Left lobe of liver (tissue), 2 donors: ENCODE measurements around the gene NCOR1. TPM values are rescaled to one million over a fixed set of nuclear protein-coding genes. Genes with fewer than 3 reads are reported as not detected.
A peak's percentile ranks its signal among the peaks of the same experiment; 100 is the strongest.
"Not testable (repeated sequence)": the region's sequence is repeated elsewhere in the genome, so short reads cannot be mapped to it uniquely, and the experiment has no call there.

Experiments
- ATAC-seq: fragments of 200-7000 bp; cut with Tn5 transposase; one replicate; pipeline ENCODE4 v1.9.1; 2020; ENCODE audit warnings: mild to moderate bottlenecking, moderate library complexity
- DNase-seq: peaks from one replicate; pipeline ENCODE4 v3.0.0-alpha.2; 2020; ENCODE audit warnings: low spot score
- total RNA-seq: library from RNA; stranded (reverse); gene quantifications from one replicate; pipeline ENCODE4 v1.2.1, GENCODE V29; 2021
- donor health status: DM: no; HTN: no; CAD: no; lungs with moderate emphysema.
- donor health status: DM: no; HTN: yes; CAD: no.

Gene NCOR1
- total RNA-seq, 1 donor from 2014 or later, result 58.1 TPM

DNA sequence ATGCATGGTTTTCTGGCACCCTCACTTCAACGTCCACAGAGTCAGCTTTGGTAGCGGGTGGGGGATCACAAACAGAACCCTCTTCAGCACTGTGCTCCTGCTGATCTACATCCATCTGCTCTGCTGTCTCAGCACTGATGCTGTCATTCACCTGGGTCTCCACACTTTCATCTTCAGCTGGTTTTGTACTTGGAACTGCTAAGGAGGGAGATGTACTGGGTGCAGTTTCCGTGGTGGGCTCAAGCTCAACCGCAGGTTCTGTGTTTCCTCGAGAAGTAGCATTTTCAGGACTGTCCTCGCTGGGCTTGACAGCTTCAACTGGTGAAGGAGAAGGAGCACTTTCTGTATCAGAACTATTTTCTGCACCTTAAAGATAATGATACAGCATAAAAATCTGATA is 113.9 kb downstream of the NCOR1 start:
- no peak for ATAC-seq
- DNase-seq, result no peak

DNA sequence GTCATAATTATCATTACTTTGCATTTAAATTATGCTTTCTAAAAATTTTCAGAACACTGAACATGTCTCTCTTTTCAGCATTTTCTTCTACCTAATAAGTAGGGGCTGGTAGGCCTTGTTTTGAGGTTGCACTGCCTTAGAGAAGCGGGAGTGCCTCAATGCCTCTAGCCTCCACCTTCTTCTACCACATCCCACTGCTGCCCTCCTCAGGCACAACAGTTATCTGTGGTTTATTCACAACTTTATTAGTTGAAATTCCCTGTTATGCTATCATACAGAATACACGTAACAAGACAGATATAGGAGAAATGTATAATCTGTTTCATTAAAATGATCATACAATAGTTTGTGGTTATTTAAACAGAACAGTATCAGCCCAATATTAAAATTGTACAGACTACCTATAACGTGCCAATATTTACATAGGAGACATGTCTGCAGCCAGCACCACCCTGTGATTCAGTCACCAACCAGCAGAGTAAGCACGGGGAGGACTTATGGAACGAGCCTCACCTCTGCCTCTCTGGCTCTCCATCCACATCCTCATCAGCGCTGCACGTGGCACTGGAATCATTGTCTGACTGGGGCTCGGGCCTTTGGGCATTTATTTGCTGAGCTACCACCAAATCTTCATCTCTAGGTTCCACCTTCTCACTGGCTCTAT is 114.5 kb downstream of the NCOR1 start:
- ATAC-seq, result no peak

DNA sequence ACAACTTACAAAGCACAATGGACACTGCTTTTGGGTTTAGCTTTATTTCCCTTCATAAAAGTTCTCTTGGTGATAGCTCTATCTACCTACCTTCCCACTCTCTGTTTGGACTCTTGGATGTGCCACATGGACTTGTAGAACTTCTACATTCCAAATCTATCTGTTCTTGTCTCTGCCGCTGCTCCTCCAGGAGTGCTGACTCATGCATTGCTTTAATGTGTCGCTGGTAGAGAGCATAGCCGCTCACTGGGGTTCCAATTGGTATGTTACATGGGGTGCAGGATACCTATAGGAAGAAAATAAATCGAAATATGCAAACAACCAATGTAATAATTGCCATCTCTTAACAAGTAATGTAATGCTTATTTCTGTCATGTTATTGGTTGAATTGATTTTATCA is 123.6 kb downstream of the NCOR1 start:
- ATAC-seq (no peak), DNase-seq (no peak)

More for the DNA sequence above, 114.5 kb downstream of the NCOR1 start:
- DNase-seq, result no peak

DNA sequence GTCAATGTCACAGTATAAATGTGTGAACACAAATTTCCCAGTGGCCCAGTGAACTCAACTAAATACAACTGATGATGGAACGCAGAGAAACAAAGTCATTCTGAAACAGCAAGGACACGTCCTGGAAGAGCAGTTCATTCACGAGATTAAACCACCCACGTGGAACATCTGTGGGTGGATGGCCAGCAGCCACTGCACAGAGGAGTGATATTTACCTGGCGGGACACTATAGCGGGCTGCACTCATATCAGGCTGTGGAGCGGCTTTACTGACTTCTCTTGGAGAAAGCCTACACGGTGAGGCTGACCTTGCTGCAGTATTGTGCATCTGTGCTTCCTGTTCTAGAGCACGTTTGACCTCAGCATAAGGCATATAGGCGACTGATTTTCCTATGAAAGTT is 128.4 kb downstream of the NCOR1 start:
- ATAC-seq (no peak), DNase-seq (no peak)

DNA sequence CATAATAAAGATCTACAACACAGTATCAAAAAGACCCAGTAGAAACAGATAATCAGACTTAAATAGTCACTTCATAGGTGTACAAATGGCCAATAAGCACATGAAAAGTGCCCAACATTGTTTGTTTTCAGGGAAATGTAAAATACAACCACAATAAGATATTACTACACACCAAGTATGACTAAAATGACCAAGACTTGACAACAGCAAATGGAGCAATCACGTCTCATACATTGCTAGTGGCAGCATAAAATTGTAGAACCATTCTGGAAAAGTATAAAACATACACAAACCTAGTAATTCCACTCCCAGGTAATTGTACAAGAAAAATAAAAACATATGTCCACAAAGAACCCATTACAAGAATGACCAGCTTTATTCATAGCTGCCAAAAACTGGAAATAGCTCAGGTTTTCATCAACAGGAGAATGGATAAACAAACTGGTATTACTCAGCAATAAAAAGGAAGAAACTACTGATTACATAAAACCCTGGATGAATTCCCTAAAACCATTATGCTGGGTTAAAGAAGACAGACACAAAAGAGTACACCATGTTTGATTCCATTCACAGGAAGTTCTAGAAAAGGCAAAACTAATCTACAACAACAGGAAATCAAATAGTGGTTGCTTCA is 130.2 kb downstream of the NCOR1 start:
- no peak for DNase-seq
- peak; percentile 66 for ATAC-seq

DNA sequence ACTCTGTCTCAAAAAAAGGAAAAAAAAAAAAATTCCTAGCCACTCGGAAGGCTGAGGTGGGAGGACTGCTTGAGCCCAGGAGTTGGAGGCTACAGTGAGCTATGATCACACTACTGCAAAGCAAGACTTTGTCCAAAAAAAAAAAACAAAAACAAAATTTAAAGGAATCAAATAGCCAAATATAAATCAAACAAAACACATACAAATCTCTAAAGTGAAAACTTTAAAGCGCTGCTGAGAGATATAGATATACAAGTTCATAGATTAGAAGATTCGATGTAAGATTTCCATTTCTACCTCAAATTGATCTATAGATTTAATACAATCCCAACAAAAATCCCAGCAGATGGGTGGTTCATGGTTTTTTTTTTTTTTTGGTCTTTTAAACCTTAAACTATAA is 132.1 kb downstream of the NCOR1 start:
- ATAC-seq (no peak), DNase-seq (no peak)

DNA sequence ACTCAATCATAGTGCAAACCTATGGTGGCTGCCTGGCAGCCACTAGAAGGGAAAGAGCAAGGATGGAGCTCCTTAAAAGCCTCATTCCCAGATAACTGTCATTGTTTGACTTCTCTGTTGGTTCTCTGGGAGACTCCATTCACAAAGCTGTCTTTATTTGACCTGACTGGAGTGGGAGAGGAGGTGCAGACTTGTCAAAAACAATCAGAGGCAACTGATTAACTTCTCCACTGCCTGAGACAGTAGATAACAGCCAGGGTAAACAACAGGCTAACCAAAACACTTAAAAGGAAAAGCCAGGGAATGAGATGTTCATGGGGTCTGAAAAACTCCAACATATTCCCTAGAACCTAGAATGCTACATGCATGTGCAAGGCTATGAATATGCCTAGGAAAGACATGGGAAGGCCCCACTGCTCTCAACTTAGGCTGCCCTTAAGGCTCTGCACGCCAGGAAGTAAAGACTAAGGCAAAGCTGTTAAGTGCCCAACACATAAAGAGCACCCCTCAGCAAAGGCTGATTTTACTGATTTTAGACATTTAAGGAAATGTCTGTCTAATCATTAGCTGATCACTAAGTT is 133.7 kb downstream of the NCOR1 start:
- ATAC-seq, result no peak
- DNase-seq, result no peak

DNA sequence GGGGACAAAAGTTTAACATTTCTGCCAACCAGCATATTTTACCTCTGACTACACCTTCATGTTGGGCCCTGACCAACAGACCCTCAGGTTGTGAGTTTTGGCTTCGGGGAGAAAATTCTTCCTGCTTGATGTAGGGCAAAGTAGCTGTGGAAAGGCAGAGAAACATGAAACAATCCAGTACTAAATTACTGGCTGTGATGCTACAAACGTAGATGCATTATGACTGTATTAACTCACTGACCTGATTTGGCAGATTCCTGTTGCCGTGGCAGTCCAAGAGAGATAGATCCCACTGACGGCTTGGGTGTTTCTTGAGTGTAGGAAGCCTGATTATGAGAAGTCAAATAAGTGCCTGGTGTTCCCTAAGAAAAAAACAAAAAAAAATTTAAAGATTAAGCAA is 135.0 kb downstream of the NCOR1 start:
- DNase-seq, result no peak
- no peak for ATAC-seq

DNA sequence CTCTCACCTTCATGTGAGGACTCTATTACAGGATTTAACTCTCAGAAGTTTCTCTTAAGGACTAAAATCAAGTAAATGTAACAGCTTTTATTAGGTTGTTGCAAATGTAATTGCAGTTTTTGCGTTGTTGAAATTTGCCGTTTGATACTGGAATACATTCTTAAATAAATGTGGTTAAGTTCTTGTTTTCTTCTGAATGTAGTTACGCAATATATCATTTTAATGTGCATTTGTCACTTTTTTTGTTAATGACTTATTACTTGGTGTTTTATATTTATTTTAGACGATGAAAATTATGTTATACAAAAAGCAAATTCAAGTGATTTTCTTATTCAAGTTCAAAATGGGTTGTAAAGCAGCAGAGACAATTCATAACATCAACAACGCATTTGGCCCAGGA is 139.4 kb downstream of the NCOR1 start:
- no peak for DNase-seq
- no peak for ATAC-seq

DNA sequence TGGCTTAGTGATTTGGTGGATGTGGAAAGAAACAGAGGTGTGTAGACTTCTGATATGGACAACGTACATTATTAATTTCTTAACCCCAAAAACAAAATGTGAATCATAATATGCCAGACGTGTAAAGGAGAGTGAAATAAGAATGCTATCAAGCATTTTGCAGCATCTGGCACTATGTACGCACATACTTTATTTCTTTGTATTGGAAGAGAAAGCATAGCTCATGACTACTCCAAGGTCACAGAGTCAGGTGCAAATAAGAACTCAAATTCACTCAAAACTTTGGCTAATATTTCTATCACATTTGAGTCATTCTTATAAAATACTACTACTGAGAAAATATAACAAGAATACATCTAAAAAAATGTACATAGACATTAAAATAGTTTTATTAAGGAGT is 140.9 kb downstream of the NCOR1 start:
- DNase-seq, result no peak
- no peak for ATAC-seq

DNA sequence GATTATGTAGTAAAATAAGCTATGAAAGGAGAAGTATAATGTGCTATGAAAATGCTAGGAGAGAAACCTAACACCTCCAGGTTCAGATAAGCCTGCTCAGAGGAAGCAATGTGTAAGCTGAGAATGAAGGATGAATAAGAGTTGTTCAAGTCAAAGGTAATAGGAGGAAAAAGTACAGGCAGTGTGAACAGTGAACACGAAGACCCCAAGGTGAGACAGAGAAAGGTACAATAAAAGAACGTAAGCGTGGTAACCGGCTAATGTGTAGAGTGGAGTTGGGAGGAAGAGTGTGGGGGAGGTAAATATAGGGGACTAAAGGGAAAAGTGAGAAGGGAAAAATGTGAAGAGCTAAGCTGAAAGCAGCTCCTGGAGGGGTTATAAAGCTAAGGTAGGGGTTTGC is 141.5 kb downstream of the NCOR1 start:
- DNase-seq, result no peak
- no peak for ATAC-seq

DNA sequence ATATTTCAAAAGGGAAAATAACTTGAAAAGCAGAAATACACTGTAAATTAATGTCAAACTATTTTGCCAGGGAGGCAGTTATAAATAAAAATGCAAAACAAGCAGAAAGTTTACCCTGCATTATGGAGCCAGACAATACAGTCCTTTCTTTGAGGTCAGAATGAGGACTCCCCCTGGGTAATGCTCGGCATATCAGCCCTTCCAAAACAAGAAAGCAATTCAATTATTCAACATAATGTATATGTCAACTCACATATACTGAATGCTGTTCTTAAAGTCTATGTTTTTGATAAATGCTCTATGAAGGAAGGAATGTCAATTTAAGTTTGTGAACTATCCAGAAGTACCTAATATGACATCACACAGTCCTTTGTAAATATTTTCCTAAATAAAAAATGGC is 143.3 kb downstream of the NCOR1 start:
- DNase-seq (no peak), ATAC-seq (no peak)

DNA sequence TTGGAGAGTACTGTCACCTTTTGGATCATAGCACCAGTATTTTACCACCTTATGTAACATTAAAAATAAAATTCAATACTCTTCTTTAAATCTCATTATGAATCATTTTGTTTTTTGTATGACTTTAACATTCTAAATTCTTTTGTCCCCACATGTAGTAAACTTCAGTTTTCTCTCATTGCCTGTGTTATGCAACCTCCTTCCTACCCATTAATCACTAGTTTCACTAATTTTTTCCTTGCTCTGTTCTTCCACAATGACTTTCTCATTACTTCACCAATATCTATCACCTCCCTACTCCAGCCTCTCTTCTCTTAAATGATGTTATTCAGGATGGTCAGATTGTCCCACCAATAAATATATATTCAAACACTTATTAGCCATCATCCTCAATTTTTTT is 147.0 kb downstream of the NCOR1 start:
- no peak for DNase-seq
- no peak for ATAC-seq

DNA sequence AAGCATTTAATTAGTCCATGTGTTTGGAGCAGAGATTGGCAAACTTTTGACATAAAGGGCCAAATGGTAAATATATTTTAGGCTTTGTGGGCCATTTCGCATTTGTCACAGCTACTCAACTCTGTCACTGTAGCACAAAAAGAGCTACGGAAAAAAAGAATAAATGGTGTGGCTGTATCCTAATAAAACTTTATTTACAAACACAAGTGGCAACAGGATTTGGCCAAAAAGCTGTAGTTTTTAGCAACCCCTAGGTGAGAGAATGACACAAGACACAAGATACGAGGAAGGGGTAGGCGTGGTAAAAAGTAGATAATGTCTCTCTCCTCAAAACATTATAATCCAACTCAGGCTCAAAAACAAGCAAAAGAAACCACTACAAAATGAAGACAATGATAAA is 149.2 kb downstream of the NCOR1 start:
- DNase-seq (no peak), ATAC-seq (no peak)

DNA sequence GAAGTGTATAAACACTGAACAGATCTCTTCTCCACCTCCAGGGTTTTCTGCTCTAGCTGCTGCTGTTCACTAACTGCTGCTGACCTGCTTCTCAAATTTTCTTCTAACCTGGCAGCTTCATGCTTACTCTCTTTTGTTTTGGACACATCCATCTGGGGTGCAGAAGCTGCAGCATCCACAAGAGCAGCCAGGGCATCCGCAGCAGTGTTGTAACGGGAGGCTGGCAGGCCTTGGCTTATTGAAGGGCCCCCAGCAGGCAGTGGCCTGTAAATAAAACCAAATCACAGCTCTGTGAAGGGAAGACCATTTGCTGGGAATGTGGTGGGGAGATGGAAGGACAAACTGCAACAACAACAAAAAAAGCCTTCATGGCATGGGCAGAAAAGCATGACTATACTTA is 153.7 kb downstream of the NCOR1 start:
- no peak for ATAC-seq

DNA sequence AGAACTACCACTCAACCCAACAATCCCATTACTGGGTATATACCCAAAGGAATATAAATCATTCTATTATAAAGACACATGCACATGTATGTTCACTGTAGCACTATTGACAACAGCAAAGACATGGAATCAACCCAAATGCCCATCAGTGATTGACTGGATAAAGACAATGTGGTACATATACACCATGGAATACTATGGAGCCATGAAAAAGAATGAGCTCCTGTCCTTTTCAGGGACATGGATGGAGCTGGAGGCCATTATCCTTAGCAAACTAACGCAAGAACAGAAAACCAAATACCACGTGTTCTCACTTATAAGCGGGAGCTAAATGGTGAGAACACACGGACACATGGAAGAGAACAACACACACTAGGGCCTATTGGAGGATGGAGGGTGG is 160.2 kb downstream of the NCOR1 start:
- DNase-seq, ATAC-seq: not testable (repeated sequence)

More for the DNA sequence above, 153.7 kb downstream of the NCOR1 start:
- DNase-seq, result no peak

DNA sequence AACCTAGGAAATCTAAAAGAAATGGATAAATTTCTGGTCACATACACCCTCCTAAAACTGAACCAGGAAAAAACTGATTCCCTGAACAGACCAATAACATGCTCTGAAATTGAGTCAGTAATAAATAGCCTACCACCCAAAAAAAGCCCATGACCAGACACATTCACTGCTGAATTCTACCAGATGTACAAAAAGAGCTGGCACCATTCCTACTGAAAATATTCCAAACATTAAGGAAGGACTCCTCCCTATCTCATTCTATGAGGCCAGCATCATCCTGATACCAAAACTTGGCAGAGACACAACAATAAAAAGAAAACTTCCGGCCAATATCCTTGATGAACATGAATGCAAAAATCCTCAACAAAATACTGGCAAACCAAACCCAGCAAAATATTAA is 162.8 kb downstream of the NCOR1 start:
- DNase-seq (no peak), ATAC-seq (no peak)

DNA sequence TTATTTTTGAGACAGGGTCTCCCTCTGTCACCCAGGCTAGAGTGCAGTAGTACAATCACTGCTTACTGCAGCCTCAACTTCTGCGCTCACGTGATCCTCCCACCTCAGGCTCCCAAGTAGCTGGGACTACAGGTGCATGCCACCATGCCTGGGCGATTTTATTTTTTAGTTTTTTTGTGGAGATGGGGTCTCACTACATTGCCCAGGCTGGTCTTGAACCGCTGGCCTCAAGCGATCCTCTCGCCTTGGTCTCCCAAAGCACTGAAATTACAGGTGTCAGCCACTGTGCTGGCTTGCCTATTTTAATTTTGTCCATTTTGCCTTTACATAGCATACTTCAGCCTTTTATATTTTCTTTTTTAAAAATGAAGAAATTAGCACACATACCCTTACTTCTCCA is 164.5 kb downstream of the NCOR1 start:
- DNase-seq (no peak), ATAC-seq (no peak)

DNA sequence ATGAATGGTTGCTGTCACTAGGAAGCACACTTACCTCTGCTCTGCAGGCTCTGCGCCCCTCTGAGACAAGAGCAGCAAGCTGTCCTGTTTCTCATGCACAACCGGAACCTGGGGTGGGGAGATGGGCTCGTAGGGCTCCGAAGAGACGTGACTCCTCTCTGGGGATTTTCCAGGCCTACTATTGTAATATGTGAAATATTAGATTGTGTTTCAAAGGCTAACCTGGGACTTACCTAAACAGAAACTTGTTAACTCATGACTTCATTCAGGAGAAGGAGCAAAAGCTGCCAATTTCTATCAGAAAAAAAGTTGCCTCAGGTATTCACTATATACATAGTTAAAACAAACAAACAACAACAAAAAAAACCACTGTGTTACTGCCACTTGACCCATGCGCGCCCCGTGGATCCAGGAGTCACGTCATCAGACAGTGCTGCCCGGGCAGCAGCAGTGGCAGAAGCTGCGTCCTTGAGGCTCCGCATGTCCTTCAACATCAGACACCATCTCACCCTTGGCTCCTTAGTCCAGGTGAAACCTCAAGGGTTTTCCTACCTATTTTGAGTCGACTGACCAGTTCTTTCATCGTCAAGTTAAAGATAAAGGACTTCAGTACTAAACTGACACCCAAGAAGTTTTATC is 166.4 kb downstream of the NCOR1 start:
- DNase-seq (no peak), ATAC-seq (no peak)

DNA sequence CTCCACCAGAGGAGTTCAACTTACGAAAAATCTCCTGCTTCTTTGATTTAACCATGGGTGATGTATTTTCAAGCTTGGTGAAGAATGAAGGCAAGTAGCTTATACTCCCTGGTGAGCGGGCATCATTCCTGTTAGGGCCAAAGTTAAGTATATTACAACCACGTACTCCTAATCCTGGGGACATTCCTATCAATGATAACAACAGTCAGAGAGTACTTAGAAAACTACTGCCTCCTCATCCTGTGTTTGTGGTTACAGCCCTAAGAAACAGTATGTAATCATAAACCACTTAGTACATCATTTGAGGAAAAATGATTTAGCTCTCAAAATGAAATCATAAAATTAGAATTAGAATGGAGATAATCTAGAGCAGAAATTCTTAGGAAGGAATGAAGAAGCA is 168.4 kb downstream of the NCOR1 start:
- DNase-seq (no peak), ATAC-seq (no peak)

DNA sequence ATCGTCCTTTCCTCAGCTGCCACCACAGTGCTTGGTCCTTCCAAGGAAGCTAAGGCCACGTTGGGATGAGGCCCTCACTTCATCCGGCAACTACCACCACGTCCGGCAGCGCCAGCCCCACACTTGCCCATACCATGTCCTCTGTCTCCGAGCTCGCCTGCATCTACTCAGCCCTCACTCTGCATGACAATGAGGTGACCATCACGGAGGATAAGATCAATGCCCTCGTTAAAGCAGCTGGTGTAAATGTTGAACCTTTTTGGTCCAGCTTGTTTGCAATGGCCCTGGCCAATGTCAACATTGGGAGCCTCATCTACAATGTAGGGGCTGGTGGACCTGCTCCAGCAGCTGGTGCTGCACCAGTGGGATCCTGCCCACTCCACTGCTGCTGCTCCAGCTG is 170.8 kb downstream of the NCOR1 start:
- no peak for DNase-seq
- ATAC-seq, result peak; percentile 38

DNA sequence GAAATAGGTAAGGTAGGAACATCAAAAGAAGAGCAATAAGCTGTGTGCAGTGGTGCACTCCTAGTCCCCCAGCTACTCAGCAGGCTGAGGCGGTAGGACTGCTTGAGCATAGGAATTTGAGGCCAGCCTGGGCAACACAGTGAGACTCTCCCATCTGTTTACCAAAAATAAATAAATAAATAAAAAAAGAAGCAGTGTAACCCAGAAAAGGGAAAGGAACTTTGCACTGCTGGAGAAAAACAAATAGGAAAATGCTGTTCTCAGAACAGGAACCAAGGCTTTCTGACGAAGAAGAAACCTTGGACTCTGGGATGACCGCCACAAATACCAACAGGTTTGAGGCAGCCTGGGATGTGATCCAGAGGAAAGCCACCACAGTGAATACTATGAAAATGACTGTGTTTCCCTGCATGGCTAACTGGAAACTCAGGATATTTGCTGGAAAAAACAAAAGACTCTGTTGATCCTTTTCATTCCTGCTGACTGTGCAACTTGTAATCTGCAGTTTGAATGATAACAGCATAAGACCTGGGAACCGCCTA is 174.6 kb downstream of the NCOR1 start:
- peak; percentile 73 for ATAC-seq

More for the DNA sequence above, 174.6 kb downstream of the NCOR1 start:
- DNase-seq, result peak; percentile 92
